GM19397 (cell line): ENCODE results near the gene CDX2.
"Not testable (repeated sequence)": the region's sequence is repeated elsewhere in the genome, so short reads cannot be mapped to it uniquely, and the experiment has no call there.

Source experiments
- ATAC-seq: cut with Tn5 transposase; IDR thresholded peaks from one replicate; pipeline ENCODE4 v1.9.1; 2021; ENCODE audit warnings: mild to moderate bottlenecking, moderate library complexity; ENCODE audit not compliant: unreplicated experiment

Gene CDX2, protein sequence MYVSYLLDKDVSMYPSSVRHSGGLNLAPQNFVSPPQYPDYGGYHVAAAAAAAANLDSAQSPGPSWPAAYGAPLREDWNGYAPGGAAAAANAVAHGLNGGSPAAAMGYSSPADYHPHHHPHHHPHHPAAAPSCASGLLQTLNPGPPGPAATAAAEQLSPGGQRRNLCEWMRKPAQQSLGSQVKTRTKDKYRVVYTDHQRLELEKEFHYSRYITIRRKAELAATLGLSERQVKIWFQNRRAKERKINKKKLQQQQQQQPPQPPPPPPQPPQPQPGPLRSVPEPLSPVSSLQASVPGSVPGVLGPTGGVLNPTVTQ

DNA sequence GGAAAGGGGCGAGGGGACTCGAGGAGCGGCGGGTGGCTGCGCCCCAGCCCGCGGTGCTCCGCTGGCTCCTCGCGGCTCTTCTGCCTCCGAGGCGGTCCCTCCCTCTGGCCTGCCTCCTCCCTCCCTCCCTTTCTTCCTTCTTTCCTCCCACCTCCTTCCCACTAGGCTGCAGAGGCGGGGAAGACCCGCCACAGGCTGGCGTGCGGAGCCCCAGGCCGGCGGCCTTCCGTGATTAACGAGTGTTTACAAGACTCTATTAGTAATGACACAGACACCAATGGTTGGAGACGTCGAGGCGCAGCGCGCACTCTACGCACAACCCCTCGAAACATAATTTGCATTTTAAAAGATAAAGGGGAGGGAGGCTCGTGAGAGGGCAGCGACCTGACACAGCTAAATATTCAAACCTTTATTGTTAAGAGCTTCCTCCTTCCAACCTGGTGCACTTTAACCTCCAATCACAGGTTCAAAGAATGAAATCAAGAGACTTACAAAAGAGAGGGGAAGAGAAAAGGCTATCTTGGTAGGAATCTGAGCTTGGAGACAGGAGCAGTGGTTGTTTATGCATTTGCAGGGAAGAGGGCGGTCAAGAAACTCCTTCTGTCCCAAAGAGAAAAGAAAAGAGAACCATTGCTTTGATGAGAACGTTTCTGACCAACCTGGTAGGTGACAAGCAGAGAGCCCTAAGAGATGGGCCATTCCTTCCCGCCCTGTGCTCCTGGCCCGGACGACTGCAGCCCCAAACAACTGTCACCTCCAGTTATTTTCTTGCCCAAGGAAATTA lies at the start of gene CDX2:
Gene CDX2, minus strand, starts transcription at position 234 of the 784 bp plus-strand sequence. CDS start 309 bp downstream, outside the sequence.
- no peak for ATAC-seq

DNA sequence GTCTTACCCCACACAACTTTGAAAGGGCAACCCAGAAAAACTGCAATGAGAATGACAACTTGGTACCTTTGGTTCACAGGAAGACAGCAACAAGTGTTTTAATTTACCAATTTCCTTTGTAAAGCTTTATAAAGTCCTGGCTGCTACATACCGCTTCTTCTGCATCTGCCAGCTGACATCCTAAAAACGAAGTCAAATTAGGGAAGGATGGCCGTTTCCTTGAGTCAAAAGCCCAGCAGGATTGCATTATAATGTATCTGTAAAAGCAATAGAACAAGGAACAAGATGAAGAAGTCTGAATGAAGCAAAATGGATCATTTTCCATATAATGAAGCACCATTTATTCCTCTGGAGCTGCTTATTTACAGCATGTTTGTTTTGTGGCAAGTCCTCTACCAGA lies 45.2 kb upstream of the CDX2 start:
- ATAC-seq = no peak

DNA sequence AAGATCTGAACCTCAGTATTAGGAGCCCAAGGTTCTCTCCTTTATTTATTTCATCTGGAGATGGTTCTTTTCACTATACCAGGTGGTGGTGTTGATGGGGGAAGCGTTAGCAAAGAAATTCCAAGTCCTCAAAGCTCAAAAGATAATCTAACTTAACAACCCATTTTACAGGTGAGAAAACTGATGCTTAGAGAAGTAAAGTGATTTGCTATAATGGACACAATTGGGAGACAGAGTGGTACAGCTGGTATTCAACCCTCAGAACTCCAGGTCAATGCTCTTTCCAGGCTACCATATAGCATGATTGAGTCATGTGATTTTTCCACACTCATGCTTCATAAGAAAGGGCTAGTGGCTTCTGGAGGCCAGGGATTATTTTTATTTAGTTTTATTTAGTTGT lies 44.4 kb upstream of the CDX2 start:
- ATAC-seq = no peak

DNA sequence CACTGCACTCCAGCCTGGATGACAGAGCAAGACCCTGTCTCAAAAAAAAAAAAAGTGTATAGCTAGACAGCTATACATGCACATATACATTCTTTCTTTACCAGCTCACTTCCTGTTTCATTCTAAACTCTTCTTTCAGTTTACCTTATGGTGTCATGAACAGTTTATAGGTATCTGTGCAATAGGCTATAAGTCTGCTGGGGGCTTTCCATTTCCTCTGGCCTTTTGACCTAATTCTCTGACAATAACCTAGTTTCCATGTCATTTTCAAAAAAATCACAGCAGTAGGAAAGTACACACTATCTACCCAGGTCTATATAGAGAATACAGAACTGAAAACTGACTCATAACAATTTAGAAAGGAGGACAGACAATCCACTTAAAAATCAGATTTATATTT lies 43.8 kb upstream of the CDX2 start:
- ATAC-seq = peak; percentile 83

DNA sequence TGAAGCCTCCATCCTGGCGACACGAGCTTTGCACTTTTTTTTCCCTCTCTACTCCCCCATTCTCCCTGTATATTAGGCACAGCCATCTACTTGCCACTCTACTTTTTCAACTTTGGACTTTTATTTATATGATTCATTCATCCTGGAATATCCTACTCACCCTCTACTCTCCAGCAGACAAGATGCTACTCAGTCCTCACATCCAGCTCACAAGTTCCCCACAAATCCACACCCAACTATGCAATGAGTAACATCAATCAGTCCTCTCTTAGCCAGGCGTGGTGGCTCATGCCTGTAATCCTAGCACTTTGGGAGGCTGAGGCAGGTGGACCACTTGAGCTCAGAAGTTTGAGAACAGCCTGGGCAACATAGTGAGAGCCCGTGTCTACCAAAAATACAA lies 43.3 kb upstream of the CDX2 start:
- ATAC-seq = no peak

DNA sequence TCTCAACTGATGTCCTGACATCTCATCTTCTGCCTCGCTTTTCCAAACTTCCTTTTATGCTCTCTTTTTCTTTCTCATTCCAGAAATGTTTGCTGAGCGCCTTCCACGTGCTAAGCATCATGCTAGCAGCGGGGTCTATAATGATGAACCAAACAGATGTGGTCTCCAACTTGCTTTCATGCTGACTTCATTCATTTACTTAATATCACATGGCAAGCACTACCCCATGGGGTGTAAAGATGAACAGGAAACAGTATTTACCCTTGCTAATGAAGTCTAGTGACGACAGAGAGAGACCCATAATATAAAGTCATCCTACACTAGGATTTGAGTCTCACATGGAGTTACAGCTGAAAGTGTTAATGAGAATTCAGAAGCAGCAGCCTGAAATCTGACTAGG lies 40.9 kb upstream of the CDX2 start:
- ATAC-seq = no peak

DNA sequence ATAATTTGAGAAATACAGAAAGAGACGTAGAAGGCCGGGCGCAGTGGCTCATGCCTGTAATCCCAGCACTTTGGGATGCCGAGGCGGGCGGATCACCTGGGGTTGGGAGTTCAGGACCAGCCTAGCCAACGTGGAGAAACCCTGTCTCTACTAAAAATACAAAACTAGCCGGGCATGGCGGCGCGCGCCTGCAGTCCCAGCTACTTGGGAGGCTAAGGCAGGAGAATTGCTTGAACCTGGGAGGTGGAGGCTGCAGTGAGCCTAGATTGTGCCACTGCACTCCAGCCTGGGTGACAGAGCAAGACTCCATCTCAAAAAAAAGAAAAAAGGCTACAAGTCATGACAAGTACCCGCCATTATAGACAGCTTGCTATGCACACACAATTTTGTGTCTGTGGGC lies 35.9 kb upstream of the CDX2 start:
- ATAC-seq = not testable (repeated sequence)

DNA sequence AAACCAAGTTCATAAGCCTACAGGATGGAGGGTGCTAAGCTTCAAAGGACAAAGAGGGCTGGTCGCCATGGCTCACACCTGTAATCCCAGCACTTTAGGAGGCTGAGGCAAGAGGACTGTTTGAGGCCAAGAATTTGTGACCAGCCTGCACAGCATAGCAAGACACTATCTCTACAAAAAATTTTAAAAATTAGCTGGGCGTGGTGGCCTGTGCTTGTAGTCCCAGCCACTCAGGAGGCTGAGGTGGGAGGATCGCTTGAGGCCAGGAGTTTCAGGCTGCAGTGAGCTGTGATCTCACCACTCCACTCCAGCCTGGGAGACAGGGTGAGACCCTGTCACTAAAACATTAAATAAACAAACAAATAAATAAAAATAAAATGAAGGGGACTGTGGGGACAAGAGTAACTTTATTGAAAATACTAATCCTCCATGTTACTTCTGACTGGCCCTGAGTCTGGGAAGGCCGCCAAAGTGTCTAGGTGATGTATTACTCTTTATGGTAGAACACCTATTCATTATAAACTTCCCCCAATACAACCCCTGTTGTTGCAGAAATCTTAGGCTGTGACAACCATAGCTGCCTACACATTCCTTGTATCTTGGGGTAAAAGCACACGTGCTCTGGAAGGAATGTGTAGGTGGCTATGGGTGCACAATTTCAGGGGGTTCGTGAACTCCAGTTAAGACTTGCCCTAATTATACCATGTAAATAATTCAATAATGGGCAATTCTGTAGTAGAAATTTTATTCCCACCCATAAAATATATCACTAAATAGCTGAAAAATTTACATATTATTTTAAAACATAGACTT lies 34.0 kb upstream of the CDX2 start:
- ATAC-seq = no peak

DNA sequence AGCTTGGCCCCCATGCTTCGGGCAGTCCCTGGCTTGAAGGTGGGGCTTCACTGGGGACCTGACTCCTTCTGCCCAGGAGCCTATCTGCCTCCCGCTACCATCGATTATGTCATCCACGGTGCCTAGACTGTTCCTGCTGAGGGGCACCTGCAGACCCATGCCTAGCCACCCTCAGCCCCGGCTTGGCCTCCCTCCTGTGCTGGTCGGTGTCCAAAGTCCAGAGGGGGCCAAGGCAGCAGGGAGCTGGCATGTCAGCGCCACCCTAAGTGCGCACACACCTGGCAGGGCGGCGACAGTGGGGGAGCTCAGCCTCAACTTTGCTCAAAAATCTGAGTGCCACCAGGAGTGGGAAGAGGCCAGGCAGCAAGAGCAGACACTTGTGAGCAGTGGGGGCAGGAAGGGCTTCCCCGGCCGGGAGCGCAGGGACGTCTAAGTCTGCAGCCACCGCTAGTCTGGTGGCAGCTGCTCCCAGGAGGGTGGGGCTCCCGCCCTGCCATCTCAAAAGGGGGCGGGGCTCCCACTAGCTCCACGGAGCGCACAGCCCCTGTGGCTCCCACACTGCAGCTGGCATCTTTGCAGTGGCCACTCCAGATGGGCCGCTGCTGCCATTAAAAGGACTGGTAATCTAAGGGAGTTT lies 32.8 kb upstream of the CDX2 start:
- ATAC-seq = no peak

DNA sequence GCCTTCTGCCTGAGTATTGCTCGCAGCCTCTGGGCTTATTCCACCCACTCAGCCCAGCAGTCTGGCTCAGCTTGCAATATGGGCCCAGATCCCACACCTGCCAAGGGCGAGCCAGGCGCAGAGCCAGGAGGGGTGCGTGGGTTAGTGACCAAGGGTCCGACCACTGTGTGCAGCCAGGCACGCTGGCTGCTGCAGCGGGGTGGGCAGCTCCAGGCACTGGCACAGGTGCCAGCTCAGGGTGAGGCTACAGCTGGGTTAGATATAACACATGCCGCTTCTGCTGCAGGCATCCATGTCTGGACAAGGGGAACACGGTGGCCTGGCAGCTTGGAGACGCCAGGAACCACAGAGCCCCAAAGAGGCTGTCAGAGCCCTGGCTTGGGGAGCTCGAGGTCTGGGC lies 31.9 kb upstream of the CDX2 start:
- no peak for ATAC-seq

DNA sequence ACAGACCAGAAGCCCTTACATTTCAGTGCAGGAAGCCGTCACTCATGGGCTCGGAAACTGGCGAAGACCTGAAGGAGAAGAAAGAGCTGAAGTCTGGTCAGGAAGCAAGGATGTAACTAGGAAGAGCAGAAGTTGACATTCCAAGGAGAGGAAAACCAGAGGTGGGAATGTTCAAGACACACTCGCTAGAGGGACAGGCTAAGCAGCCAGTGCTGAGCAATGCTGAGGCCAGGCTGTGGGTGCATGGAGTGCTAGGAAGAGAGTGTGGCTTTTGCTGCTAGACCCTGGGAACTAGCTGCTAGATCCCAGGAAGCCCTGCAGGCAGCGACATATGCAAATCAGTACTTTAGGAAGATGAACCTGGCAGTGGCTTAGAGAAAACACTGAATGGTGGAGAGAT lies 31.5 kb upstream of the CDX2 start:
- ATAC-seq = no peak

DNA sequence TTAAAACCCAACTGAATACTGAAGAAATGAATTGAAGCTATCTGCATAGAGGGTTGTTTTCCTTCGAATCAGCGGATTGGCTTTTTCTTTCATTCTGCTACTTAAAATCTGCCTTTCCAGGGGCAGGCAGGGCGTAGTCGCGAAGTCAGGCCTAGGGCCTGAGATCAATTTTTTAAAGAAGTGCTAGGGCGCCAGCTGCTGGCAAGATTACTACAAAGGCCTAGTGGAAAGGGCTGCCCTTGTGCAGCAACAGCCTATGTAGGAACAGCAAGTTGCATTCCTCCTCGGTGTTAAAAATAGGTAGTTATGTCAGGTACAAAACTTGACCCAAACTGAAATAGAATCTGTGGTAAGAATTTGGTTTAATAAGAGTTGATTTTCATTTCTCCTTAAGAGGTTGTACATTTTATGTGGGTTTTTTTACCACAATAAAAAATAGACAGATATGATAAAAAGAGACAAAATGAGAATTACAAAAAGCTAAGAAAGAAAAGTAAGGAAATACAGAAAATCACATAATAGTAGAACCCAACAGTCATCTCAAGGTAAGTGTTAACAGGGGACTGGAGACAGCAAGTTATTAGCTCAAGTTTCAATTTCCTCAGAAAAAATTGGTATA lies 28.9 kb upstream of the CDX2 start:
- ATAC-seq = no peak

DNA sequence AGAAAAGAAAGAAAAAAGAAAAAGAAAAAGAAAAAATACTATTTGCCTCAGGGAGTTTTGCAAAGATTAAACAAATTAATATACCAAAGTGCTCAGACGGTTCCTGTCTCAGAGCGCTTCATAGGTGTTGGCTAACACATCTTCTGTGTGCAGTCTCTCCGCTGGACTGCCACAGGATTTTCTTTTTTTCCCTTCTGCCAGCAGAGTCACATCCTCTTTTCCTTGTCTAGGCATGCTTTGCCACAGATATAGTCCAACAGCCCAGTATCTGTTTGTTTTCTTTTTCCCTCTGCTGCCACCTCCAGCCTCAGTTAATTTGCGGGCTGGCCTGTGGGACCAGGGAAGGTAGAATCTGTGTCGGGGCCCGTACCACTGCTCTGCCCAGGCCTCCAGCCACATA lies 22.8 kb upstream of the CDX2 start:
- no peak for ATAC-seq

DNA sequence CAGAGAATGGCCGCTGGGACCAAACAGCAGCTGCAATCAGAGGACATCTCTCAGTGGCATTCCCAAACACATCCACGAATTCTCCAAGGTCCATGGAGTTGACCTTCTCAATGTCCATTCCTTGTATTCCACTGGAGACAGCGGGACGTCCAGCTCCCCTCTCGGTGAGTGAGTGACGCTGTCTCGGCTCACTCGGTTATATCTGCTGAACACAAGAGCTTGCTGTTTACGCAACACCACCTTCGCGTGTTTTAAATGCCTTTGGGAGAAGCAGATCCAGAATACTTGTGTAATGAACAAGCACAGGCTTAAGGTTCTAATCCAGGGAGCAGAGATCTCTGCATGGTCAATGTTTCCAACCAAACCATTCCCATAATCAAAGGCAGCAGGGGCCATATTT lies 19.4 kb upstream of the CDX2 start, which contains the start of gene URAD:
Gene URAD, minus strand, starts transcription at position 174 of the 400 bp plus-strand sequence. Its CDS starts 56 bp downstream, at position 118.
- no peak for ATAC-seq

DNA sequence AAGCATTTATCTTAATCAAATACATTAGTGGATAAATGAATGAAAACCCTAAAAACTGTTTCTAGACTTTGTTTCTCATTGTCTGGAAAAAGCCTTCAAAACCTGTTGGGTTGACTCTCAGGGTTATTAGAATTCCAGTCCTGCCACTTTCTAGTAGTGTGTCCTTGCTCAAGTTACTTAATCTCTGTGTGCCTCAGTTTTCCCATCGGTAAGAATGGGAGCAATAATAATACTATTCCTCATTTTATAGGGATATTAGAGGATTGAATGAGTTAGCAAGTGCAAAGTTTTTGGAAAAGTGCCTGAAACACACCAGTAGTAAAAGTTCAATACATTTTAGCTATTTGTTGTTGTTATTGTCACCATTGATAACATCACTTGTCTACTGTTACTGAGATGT lies 16.5 kb upstream of the CDX2 start:
- ATAC-seq = no peak

DNA sequence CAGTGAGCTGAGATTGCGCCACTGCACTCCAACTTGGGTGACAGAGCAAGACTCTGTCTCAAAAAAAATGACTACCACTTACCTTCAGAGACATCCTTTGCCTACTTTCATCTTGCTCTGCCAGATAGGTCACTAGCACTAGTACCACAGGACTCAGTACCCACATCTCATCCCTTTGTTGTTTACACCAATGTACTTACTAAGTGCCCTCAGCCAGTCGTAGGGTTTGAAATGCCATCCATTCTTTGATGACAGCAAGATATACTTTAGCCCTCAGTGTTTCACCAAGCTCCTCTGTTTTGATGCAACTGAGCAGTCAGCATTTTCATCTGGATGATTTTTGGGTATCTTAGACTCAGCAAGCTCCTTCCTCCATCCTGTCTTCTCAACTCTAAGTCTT lies 13.2 kb upstream of the CDX2 start:
- no peak for ATAC-seq

DNA sequence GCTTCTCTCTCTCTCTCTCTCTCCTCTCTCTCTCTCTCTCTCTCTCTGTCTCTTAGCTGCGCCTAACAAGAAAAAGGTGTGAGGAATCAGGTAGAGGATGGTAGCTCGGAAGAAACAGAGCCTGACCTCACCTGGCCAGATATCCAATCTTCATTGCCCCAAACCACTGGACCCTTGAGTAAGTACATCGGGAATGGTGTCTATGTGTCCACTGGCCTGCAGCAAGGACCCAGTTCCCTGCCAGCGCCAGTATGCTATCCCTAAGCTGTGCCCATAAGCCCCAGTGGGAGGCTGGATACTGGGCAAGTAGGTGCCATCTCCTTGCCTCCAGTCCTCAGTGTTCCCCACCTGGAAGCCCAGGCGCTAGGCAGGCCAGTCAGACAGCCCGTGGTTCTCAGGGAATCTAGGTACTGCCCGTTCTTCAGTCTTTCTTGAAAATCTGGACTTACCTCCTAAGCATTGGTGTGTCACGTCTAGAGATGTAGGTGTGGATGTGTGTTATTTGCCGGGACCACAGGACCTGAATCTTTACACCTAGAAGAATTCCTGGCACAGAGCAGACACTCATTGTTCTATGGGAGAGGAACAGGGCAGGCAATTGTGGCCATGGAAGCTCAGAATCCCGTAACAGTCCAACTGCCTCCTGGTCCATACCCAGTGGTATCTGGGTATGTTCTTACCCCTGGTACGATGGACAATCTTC lies 12.0 kb upstream of the CDX2 start:
- no peak for ATAC-seq

DNA sequence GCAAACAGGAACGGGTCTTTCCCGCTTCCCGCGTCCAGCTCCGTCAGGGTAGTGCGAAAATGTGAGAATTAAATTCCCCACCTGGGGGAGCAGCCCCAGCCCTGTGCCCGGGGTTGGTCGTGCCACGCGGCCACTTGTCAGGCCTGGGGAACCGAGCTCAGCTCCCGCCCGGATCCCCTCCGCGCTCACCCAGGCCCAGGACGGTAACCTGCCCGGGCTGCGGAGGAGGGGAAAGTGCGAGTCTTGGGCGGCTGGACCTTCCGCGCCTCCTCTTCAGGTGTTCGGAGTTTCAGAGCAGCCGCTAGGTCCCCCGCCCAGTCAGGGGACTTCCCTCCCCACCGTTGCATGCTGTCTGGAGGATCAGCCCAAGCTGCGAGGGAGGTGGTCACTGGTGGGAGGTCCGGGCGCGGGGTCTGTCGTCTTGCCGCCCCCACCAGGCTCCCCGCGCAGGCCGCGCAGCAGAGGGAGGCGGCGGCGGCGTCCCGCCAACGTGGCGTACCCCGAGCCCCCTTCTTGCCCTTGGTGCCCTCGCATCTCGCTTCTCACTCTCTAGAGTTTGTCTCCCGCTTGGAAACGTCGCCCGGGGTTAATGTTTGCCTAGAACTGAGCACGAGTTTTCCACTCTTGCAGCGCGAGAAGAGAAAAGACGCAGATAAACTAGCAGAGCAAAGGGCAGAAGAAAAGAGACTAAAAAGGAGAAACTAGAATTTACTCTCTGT lies 11.3 kb upstream of the CDX2 start:
- no peak for ATAC-seq

DNA sequence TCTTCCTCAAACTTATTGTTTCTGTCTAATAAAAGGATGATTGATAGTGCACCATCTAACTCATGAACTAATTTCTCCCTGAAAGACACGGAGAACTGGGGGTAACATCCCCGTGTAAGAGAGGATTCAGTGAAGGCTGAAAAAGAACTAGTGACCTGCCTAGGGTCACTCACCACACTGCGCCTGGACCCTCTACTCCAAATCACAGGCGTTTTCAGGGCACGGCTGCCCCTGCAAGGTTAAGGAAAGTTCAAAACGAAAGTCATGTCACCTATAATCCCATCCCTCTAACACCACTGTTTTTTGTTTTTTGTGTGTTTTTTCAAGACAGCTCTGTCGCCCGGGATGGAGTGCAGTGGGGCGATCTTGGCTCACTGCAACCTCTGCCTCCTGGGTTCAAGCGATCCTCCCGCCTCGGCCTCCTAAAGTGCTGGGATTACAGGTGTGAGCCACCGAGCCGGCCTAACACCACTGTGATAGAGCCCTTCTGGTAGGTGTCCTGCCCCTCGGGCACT lies 10.7 kb upstream of the CDX2 start:
- ATAC-seq = no peak
